Skeletal muscle cell (primary cell): ENCODE data around the gene NBEAL2.

Source experiments
- DNase-seq: peaks from one replicate; pipeline ENCODE4 v3.0.0-alpha.2; 2010; ENCODE audit warnings: low read depth
- H3K4me3 ChIP-seq: 2 replicates; pipeline ENCODE4 v1.5.1; 2011; ENCODE audit warnings: low read depth, mild to moderate bottlenecking, control low read depth, low read length, moderate library complexity

Gene NBEAL2

GRCh38 chr3:46942481-46943236 lies 36.8 kb upstream of the NBEAL2 start:
- DNase-seq: no peak
- H3K4me3 ChIP-seq: no peak overlapping the region

- DNase-seq: no peak
- H3K4me3 ChIP-seq: no peak overlapping the region
Observed at GRCh38 chr3:46943237-46944187, 36.0 kb upstream of the NBEAL2 start.

GRCh38 chr3:46944191-46944590 lies 35.3 kb upstream of the NBEAL2 start:
- no peak for DNase-seq
- no peak overlapping the region for H3K4me3 ChIP-seq

- DNase-seq: no peak
- H3K4me3 ChIP-seq: no peak overlapping the region
Observed at GRCh38 chr3:46946416-46946815, 33.0 kb upstream of the NBEAL2 start.

GRCh38 chr3:46946856-46947545 lies 32.5 kb upstream of the NBEAL2 start:
- DNase-seq: no peak
- no peak overlapping the region for H3K4me3 ChIP-seq

- no peak for DNase-seq
Observed at GRCh38 chr3:46947546-46947901, 31.9 kb upstream of the NBEAL2 start.

GRCh38 chr3:46947981-46948791 lies 31.3 kb upstream of the NBEAL2 start:
- H3K4me3 ChIP-seq: no peak overlapping the region
- no peak for DNase-seq

More at GRCh38 chr3:46947546-46947901, 31.9 kb upstream of the NBEAL2 start:
- H3K4me3 ChIP-seq: no peak overlapping the region

GRCh38 chr3:46948830-46949671 lies 30.4 kb upstream of the NBEAL2 start:
- no peak for DNase-seq
- no peak overlapping the region for H3K4me3 ChIP-seq

- H3K4me3 ChIP-seq: no peak overlapping the region
- no peak for DNase-seq
Observed at GRCh38 chr3:46950177-46950576, 29.3 kb upstream of the NBEAL2 start.

- no peak overlapping the region for H3K4me3 ChIP-seq
- no peak for DNase-seq
Observed at GRCh38 chr3:46950650-46951241, 28.7 kb upstream of the NBEAL2 start.

- DNase-seq: no peak
- H3K4me3 ChIP-seq: no peak overlapping the region
Observed at GRCh38 chr3:46952813-46953212, 26.7 kb upstream of the NBEAL2 start.

GRCh38 chr3:46953234-46954010 lies 26.0 kb upstream of the NBEAL2 start:
- no peak overlapping the region for H3K4me3 ChIP-seq
- DNase-seq: no peak

GRCh38 chr3:46954178-46954577 lies 25.3 kb upstream of the NBEAL2 start:
- DNase-seq: no peak

GRCh38 chr3:46955157-46955556 lies 24.3 kb upstream of the NBEAL2 start:
- no peak for DNase-seq
- H3K4me3 ChIP-seq: no peak overlapping the region

More at GRCh38 chr3:46954178-46954577, 25.3 kb upstream of the NBEAL2 start:
- no peak overlapping the region for H3K4me3 ChIP-seq

GRCh38 chr3:46955801-46956259 lies 23.6 kb upstream of the NBEAL2 start:
- no peak for DNase-seq
- no peak overlapping the region for H3K4me3 ChIP-seq

- no peak for DNase-seq
- no peak overlapping the region for H3K4me3 ChIP-seq
Observed at GRCh38 chr3:46957092-46957820, 22.2 kb upstream of the NBEAL2 start.
